Gastroesophageal sphincter (tissue), 4 donors: ENCODE data around the gene ANKRD9. TPM values are rescaled to one million over a fixed set of nuclear protein-coding genes. Genes with fewer than 3 reads are reported as not detected.

Experiments used
- ATAC-seq: fragments of 150-250 bp; one replicate; pipeline ENCODE4 v1.9.1; 2016; ENCODE audit warnings: mild to moderate bottlenecking, moderate library complexity
- H3K27ac ChIP-seq, 4 donors: fragments of 200-600 bp; sonication (generic) in 3 of 4; 1 replicate in 3 of 4; 2 replicates in 1 of 4; pipeline ENCODE4 v1.5.1; 2016 to 2019
- H3K27me3 ChIP-seq: fragments of 200-600 bp; sonication (generic); one replicate; pipeline ENCODE4 v1.5.1; 2019
- H3K36me3 ChIP-seq, 2 donors: fragments of 200-600 bp; sonication (generic); one replicate each; pipeline ENCODE4 v1.5.1; 2019; ENCODE audit warnings: control low read depth in 1 of 2
- H3K4me1 ChIP-seq, 3 donors: fragments of 200-600 bp; sonication (generic); 1 replicate in 2 of 3; 2 replicates in 1 of 3; pipeline ENCODE4 v1.5.1; 2016 to 2019; ENCODE audit warnings: control low read depth in 2 of 3
- H3K4me3 ChIP-seq, 2 donors: fragments of 200-600 bp; sonication (generic); one replicate each; pipeline ENCODE4 v1.5.1; 2019; ENCODE audit warnings: mild to moderate bottlenecking in 1 of 2, moderate library complexity in 1 of 2
- H3K9me3 ChIP-seq, 3 donors: fragments of 200-600 bp; sonication (generic); one replicate each; pipeline ENCODE4 v1.5.1; 2017 to 2019; ENCODE audit warnings: control low read depth in 2 of 3
- EP300 ChIP-seq: sonication (generic); formaldehyde crosslinking; IDR thresholded peaks from one replicate; pipeline ENCODE4 v1.6.1; 2017; ENCODE audit warnings: antibody characterized with exemption, mild to moderate bottlenecking
- POLR2A ChIP-seq, 2 donors: fragments of 450-650 bp; IDR thresholded peaks; one replicate each; pipeline ENCODE4 v1.6.1; 2017; ENCODE audit warnings: antibody characterized with exemption in 2 of 2, mild to moderate bottlenecking in 2 of 2, moderate library complexity in 1 of 2
- POLR2AphosphoS5 ChIP-seq: sonication (generic); formaldehyde crosslinking; IDR thresholded peaks from one replicate; pipeline ENCODE4 v1.6.1; 2017; ENCODE audit warnings: antibody characterized with exemption
- WGBS, 2 donors: methylation state at CpG; one replicate each; pipeline ENCODE4 v1.1.5; 2018; ENCODE audit warnings: low coverage in 1 of 2; 5-methylcytosine and 5-hydroxymethylcytosine counted together
- total RNA-seq, 4 donors: library from RNA; depleted of rRNA; stranded (reverse); fragments of >200 nt; gene quantifications; one replicate each; pipeline ENCODE4 v1.1.0, GENCODE V29; 2016
- TF ChIP-seq, protein P1 (sequence below), 4 experiments: fragments of 200-600 bp in 2 of 4; fragments of 450-650 bp in 2 of 4; sonication (generic) in 1 of 4; IDR thresholded peaks; one replicate each; pipeline ENCODE4 v1.5.1; 2017 to 2019; ENCODE audit warnings: antibody characterized with exemption in 4 of 4, mild to moderate bottlenecking in 2 of 4, moderate library complexity in 2 of 4

Gene ANKRD9
- total RNA-seq, 4 donors from 2014 or later = 19.4 to 44.2 (median 31.3) TPM

- TF ChIP-seq EP300 (no peak), POLR2A (IDR thresholded peaks at IDR 0.05) (no peak), POLR2AphosphoS5 (no peak)
- TF ChIP-seq, protein P1, sequence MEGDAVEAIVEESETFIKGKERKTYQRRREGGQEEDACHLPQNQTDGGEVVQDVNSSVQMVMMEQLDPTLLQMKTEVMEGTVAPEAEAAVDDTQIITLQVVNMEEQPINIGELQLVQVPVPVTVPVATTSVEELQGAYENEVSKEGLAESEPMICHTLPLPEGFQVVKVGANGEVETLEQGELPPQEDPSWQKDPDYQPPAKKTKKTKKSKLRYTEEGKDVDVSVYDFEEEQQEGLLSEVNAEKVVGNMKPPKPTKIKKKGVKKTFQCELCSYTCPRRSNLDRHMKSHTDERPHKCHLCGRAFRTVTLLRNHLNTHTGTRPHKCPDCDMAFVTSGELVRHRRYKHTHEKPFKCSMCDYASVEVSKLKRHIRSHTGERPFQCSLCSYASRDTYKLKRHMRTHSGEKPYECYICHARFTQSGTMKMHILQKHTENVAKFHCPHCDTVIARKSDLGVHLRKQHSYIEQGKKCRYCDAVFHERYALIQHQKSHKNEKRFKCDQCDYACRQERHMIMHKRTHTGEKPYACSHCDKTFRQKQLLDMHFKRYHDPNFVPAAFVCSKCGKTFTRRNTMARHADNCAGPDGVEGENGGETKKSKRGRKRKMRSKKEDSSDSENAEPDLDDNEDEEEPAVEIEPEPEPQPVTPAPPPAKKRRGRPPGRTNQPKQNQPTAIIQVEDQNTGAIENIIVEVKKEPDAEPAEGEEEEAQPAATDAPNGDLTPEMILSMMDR (IDR thresholded peaks at IDR 0.05) = no peak
- no peak for ATAC-seq
- H3K4me3 ChIP-seq = no peak overlapping the region
- peaks cover 0 to 16% (median 6%) of the 10 kb centered on the region in 3 donors for H3K4me1 ChIP-seq
- peaks cover 0 to 63% of the 10 kb centered on the region in 2 donors for H3K36me3 ChIP-seq
- WGBS, 2 donors = no CpG with 5 or more reads among the region's 26 CpGs
- no peaks in the 10 kb centered on the region for H3K9me3 ChIP-seq
- no peak overlapping the region for H3K27ac ChIP-seq
- no peaks in the 10 kb centered on the region for H3K27me3 ChIP-seq
Observed at GRCh38 chr14:102495491-102496330, 13.9 kb downstream of the ANKRD9 start.

GRCh38 chr14:102493585-102493984 is 16.0 kb downstream of the ANKRD9 start:
- H3K27me3 ChIP-seq = no peaks in the 10 kb centered on the region
- H3K4me1 ChIP-seq = no peaks in the 10 kb centered on the region
- H3K4me3 ChIP-seq = no peak overlapping the region
- TF ChIP-seq, protein P1 (IDR thresholded peaks at IDR 0.05) = no peak
- TF ChIP-seq POLR2A (IDR thresholded peaks at IDR 0.05) (no peak), EP300 (no peak), POLR2AphosphoS5 (no peak)
- peaks cover 0 to 47% of the 10 kb centered on the region in 2 donors for H3K36me3 ChIP-seq
- no peaks in the 10 kb centered on the region for H3K9me3 ChIP-seq
- WGBS, 2 donors = 90 to 100% methylated on average over 2 of the region's 15 CpGs
- ATAC-seq = no peak
- no peak overlapping the region for H3K27ac ChIP-seq

- no peak for ATAC-seq
- Histone ChIP-seq H3K4me3 (no peak overlapping the region), H3K27me3 (no peaks in the 10 kb centered on the region), H3K4me1 (no peaks in the 10 kb centered on the region), H3K36me3 (peaks cover 0 to 42% of the 10 kb centered on the region in 2 donors), H3K9me3 (no peaks in the 10 kb centered on the region), H3K27ac (no peak overlapping the region)
- 60 to 92% methylated on average over 1 to 4 of the region's 15 CpGs for WGBS, 2 donors
- TF ChIP-seq, protein P1 (IDR thresholded peaks at IDR 0.05) = no peak
- no peak for TF ChIP-seq EP300
Observed at GRCh38 chr14:102493096-102493495, 16.5 kb downstream of the ANKRD9 start.

- WGBS, 2 donors = 92 to 100% methylated on average over 4 to 7 of the region's 17 CpGs
Observed at GRCh38 chr14:102492531-102492910, 17.1 kb downstream of the ANKRD9 start.

More at GRCh38 chr14:102492531-102492910, 17.1 kb downstream of the ANKRD9 start:
- no peak overlapping the region for H3K4me3 ChIP-seq
- no peaks in the 10 kb centered on the region for H3K9me3 ChIP-seq
- TF ChIP-seq POLR2A (IDR thresholded peaks at IDR 0.05) = no peak
- TF ChIP-seq, protein P1 (IDR thresholded peaks at IDR 0.05) = no peak
- TF ChIP-seq EP300 = no peak
- TF ChIP-seq POLR2AphosphoS5 = no peak
- ATAC-seq = no peak
- no peaks in the 10 kb centered on the region for H3K27me3 ChIP-seq
- H3K4me1 ChIP-seq = no peaks in the 10 kb centered on the region
- H3K27ac ChIP-seq = no peak overlapping the region
- peaks cover 0 to 36% of the 10 kb centered on the region in 2 donors for H3K36me3 ChIP-seq
